ENCODE results near the gene NCK1. TPM values are rescaled to one million over a fixed set of nuclear protein-coding genes. Genes with fewer than 3 reads are reported as not detected.

NCK1 gene
- total and polyA plus RNA-seq, 2 of the 13 experiments (the other 11 are each of a cell fraction or from before 2014, with no cell fraction given), result 14.7 to 30.4 TPM

DNA sequence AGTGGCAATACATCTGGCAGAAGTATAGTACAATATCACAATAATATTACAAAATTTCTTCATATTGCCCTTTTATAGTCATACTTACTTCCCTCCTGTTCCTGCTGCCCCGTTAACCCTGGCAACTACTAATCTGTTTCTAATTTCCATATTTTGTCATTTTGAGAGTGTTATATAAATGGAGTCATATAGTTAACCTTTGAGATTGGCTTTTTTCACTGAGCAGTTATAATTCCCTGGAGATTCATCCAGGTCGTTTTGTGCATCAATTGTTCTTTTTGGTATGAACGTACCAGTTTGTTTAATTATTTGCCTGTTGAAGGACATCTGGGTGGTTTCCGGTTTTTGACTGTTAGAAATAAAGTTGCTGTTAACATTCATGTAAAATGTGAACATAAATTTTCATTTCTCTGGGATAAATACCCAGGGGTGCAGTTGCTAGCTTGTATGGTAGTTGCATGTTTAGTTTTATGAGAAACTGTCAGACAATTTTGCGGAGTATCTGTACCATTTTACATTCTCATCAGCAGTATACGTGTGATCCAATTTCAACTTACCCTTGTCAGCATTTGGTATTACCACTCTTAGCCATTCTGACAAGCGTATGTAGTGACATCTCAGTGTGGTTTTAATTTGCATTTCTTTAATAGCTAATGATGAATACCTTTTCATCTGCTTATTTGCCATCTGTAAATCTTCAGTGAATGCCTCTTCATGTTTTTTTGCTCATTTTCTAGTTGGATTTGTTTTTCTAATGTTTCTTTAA lies 63.6 kb downstream of the NCK1 start:
- Histone ChIP-seq H3K9me3 (ENCODE audit: low read length) (no peaks in the 10 kb centered on the region), H3K27ac (ENCODE audit: extremely low read length, insufficient read depth, low read length) (no peak overlapping the region), H3K9ac (ENCODE audit: insufficient read depth, low read depth, low read length) (no peak overlapping the region), H3K79me2 (ENCODE audit: insufficient read depth, low read length) (peaks cover 32% of the 10 kb centered on the region), H4K20me1 (ENCODE audit: insufficient read depth, low read length) (0 out of 2 replicates have a peak, but pooled peaks cover 5% of the 10 kb centered on the region), H2AFZ (ENCODE audit: low read length) (no peak overlapping the region), H3K36me3 (replicated peaks in 1 of 2; ENCODE audit: control insufficient read depth in 1 of 2, insufficient read depth in 2 of 2, low read length in 2 of 2) (peaks cover 2 to 7% of the 10 kb centered on the region in 2 experiments; a peak in 3 of 5 replicates), H3K27me3 (ENCODE audit: control insufficient read depth in 1 of 2, insufficient read depth in 2 of 2, low read length in 2 of 2) (no peaks in the 10 kb centered on the region), H3K4me3 (replicated peaks in 1 of 3; ENCODE audit: insufficient read depth in 1 of 3, low read depth in 2 of 3, low read length in 3 of 3) (no peak overlapping the region), H3K4me1 (ENCODE audit: insufficient read depth, low read length) (no peaks in the 10 kb centered on the region), H3K4me2 (ENCODE audit: low read depth, low read length) (no peak overlapping the region)
- ATAC-seq, result no peak
- BruUV-seq (replicated peaks), result no TSS peak
- FAIRE-seq, result no peak
- POLR2A ChIA-PET, result no interaction called here
- intact Hi-C loops (cut with micrococcal nuclease; ENCODE audit: unreplicated experiment) (no loop called here), in situ Hi-C loops (cut with HindIII; ENCODE audit: extremely low pct_ligation_motif_present, low pct_unique_long_range_greater_than_20kb) (no loop called here)
- 92% methylated on average over 7 of the region's 7 CpGs for WGBS (ENCODE audit: low lambda C conversion rate)
- no peak for DNase-seq (ENCODE audit: low spot score)
- CTCF ChIA-PET (ENCODE audit: low intra/inter-chr PET ratio, low total read pairs), result no interaction called here
- TF ChIP-seq MATR3 (CRISPR knock-in tag; IDR thresholded peaks at IDR 0.05) (no peak), EEA1 (CRISPR knock-in tag; IDR thresholded peaks at IDR 0.05; ENCODE audit: borderline replicate concordance) (no peak), ELF4 (CRISPR knock-in tag; IDR thresholded peaks at IDR 0.05; ENCODE audit: borderline replicate concordance) (no peak), KDM2A (CRISPR knock-in tag; IDR thresholded peaks at IDR 0.05; ENCODE audit: borderline replicate concordance, low read depth) (no peak), KLF6 (CRISPR knock-in tag; IDR thresholded peaks at IDR 0.05) (no peak), CEBPB (IDR thresholded peaks at IDR 0.05; ENCODE audit: borderline replicate concordance, low read depth, low read length) (no peak), ZSCAN31 (CRISPR knock-in tag; IDR thresholded peaks at IDR 0.05; ENCODE audit: low read depth) (no peak)
- TF ChIP-seq, protein P1, sequence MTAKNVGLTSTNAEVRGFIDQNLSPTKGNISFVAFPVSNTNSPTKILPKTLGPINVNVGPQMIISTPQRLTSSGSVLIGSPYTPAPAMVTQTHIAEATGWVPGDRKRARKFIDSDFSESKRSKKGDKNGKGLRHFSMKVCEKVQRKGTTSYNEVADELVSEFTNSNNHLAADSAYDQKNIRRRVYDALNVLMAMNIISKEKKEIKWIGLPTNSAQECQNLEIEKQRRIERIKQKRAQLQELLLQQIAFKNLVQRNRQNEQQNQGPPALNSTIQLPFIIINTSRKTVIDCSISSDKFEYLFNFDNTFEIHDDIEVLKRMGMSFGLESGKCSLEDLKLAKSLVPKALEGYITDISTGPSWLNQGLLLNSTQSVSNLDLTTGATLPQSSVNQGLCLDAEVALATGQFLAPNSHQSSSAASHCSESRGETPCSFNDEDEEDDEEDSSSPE (CRISPR knock-in tag; IDR thresholded peaks at IDR 0.05), result no peak
- TF ChIP-seq, protein P2, sequence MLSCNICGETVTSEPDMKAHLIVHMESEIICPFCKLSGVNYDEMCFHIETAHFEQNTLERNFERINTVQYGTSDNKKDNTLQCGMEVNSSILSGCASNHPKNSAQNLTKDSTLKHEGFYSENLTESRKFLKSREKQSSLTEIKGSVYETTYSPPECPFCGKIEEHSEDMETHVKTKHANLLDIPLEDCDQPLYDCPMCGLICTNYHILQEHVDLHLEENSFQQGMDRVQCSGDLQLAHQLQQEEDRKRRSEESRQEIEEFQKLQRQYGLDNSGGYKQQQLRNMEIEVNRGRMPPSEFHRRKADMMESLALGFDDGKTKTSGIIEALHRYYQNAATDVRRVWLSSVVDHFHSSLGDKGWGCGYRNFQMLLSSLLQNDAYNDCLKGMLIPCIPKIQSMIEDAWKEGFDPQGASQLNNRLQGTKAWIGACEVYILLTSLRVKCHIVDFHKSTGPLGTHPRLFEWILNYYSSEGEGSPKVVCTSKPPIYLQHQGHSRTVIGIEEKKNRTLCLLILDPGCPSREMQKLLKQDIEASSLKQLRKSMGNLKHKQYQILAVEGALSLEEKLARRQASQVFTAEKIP (CRISPR knock-in tag; IDR thresholded peaks at IDR 0.05; ENCODE audit: borderline replicate concordance), result no peak
- TF ChIP-seq, protein P3, sequence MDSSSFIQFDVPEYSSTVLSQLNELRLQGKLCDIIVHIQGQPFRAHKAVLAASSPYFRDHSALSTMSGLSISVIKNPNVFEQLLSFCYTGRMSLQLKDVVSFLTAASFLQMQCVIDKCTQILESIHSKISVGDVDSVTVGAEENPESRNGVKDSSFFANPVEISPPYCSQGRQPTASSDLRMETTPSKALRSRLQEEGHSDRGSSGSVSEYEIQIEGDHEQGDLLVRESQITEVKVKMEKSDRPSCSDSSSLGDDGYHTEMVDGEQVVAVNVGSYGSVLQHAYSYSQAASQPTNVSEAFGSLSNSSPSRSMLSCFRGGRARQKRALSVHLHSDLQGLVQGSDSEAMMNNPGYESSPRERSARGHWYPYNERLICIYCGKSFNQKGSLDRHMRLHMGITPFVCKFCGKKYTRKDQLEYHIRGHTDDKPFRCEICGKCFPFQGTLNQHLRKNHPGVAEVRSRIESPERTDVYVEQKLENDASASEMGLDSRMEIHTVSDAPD (CRISPR knock-in tag; IDR thresholded peaks at IDR 0.05), result no peak
- TF ChIP-seq, protein P4, sequence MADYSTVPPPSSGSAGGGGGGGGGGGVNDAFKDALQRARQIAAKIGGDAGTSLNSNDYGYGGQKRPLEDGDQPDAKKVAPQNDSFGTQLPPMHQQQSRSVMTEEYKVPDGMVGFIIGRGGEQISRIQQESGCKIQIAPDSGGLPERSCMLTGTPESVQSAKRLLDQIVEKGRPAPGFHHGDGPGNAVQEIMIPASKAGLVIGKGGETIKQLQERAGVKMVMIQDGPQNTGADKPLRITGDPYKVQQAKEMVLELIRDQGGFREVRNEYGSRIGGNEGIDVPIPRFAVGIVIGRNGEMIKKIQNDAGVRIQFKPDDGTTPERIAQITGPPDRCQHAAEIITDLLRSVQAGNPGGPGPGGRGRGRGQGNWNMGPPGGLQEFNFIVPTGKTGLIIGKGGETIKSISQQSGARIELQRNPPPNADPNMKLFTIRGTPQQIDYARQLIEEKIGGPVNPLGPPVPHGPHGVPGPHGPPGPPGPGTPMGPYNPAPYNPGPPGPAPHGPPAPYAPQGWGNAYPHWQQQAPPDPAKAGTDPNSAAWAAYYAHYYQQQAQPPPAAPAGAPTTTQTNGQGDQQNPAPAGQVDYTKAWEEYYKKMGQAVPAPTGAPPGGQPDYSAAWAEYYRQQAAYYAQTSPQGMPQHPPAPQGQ (CRISPR knock-in tag; IDR thresholded peaks at IDR 0.05; ENCODE audit: borderline replicate concordance), result no peak
- TF ChIP-seq, protein P5, sequence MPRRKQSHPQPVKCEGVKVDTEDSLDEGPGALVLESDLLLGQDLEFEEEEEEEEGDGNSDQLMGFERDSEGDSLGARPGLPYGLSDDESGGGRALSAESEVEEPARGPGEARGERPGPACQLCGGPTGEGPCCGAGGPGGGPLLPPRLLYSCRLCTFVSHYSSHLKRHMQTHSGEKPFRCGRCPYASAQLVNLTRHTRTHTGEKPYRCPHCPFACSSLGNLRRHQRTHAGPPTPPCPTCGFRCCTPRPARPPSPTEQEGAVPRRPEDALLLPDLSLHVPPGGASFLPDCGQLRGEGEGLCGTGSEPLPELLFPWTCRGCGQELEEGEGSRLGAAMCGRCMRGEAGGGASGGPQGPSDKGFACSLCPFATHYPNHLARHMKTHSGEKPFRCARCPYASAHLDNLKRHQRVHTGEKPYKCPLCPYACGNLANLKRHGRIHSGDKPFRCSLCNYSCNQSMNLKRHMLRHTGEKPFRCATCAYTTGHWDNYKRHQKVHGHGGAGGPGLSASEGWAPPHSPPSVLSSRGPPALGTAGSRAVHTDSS (CRISPR knock-in tag; conservative IDR thresholded peaks at IDR 0.05), result no peak
